ENCODE results near the gene IQSEC1. TPM values are rescaled to one million over a fixed set of nuclear protein-coding genes. Genes with fewer than 3 reads are reported as not detected.

IQSEC1 gene
- total and polyA plus RNA-seq, 2 experiments from 2014 or later = 8.0 to 51.9 TPM

DNA sequence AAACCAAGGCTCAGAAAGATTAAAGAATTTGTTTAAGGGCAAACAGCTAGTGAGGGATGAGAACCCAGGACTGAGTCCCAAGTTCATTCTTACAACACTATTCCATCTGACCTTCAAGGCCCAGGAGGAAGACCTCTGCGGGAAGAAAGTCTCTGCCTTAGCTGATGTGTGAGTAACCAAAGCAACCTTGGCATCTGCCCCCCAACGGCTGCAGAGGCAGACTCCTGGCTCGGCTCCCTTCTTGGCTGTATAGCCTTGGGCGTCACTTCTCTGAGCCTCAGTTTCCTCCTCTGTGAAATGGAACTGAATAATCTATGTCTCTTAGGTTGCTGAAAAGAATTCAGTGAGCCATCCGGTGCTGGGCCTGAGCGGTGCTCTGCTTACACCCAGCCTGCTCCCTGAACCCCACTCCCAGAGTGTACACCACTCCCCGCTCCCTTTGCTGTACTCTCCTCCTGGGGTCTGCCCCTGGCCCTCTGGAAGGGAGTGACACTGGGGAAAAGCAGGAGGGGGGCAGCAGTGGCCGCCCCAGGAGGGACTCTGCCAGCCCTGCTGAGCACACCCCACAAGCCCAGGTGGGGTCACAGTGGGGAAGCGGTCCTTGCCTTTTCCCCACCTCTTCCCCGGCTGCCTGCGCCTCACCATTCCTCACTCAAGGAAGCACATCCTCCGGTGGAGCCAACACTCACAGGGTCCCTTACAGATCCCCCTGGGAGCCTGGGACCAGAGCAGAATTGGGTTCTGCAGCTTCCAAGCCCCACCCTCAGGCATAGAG, 97.3 kb downstream of the IQSEC1 start (continued):
- TF ChIP-seq ZNF114 (CRISPR knock-in tag; IDR thresholded peaks at IDR 0.05) = no peak

DNA sequence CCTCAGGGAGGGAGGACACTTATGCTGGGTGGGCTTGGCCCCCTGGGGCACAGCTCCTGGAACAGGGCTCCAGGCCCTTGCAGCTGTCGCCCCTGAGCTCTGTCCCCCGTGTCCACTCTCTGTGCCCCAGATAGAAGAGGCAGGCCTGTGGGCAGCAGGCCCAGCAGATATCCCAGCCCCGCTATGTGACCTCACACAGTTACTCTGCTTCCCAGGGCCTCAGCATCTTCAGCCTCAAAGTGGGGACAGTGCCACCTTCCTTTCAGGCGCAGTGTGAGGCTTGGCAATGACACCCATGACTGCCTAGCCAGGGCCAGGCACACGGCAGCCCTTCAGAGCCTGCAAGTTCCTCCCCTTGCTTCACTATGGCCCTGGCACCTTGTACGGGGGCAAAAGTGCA, 98.4 kb downstream of the IQSEC1 start:
- no peaks in the 10 kb centered on the region for H4K20me1 ChIP-seq (replicated peaks; ENCODE audit: insufficient read depth)
- no peak overlapping the region for H3K27ac Mint-ChIP-seq
- ATAC-seq = no peak

More for the DNA sequence above, 98.4 kb downstream of the IQSEC1 start:
- no peak for DNase-seq (ENCODE audit: low spot score)
- H3K9me2 ChIP-seq (ENCODE audit: insufficient read depth) = no peaks in the 10 kb centered on the region
- H3K36me3 Mint-ChIP-seq (ENCODE audit: low read depth) = no peaks in the 10 kb centered on the region
- H3K4me1 ChIP-seq (ENCODE audit: insufficient read depth) = peaks cover 24% of the 10 kb centered on the region
- H3K4me3 Mint-ChIP-seq = no peak overlapping the region
- no peaks in the 10 kb centered on the region for H3K79me2 ChIP-seq (replicated peaks; ENCODE audit: insufficient read depth)
- H3K27ac ChIP-seq (ENCODE audit: low read depth) = no peak overlapping the region
- no peaks in the 10 kb centered on the region for H3F3A ChIP-seq (replicated peaks; ENCODE audit: low read depth)
- H3K4me2 ChIP-seq = no peak overlapping the region
- H3K27me3 ChIP-seq (ENCODE audit: insufficient read depth) = no peaks in the 10 kb centered on the region
- peaks cover 26% of the 10 kb centered on the region for H3K4me1 Mint-ChIP-seq
- H3K36me3 ChIP-seq (ENCODE audit: insufficient read depth) = no peaks in the 10 kb centered on the region
- H3K9me3 Mint-ChIP-seq = no peaks in the 10 kb centered on the region
- no peak overlapping the region for H2AFZ ChIP-seq
- H3K27me3 Mint-ChIP-seq (ENCODE audit: insufficient read depth, low read depth, poor library complexity) = peaks cover 9% of the 10 kb centered on the region
- no peak overlapping the region for H3K4me3 ChIP-seq
- TF ChIP-seq, protein P1, sequence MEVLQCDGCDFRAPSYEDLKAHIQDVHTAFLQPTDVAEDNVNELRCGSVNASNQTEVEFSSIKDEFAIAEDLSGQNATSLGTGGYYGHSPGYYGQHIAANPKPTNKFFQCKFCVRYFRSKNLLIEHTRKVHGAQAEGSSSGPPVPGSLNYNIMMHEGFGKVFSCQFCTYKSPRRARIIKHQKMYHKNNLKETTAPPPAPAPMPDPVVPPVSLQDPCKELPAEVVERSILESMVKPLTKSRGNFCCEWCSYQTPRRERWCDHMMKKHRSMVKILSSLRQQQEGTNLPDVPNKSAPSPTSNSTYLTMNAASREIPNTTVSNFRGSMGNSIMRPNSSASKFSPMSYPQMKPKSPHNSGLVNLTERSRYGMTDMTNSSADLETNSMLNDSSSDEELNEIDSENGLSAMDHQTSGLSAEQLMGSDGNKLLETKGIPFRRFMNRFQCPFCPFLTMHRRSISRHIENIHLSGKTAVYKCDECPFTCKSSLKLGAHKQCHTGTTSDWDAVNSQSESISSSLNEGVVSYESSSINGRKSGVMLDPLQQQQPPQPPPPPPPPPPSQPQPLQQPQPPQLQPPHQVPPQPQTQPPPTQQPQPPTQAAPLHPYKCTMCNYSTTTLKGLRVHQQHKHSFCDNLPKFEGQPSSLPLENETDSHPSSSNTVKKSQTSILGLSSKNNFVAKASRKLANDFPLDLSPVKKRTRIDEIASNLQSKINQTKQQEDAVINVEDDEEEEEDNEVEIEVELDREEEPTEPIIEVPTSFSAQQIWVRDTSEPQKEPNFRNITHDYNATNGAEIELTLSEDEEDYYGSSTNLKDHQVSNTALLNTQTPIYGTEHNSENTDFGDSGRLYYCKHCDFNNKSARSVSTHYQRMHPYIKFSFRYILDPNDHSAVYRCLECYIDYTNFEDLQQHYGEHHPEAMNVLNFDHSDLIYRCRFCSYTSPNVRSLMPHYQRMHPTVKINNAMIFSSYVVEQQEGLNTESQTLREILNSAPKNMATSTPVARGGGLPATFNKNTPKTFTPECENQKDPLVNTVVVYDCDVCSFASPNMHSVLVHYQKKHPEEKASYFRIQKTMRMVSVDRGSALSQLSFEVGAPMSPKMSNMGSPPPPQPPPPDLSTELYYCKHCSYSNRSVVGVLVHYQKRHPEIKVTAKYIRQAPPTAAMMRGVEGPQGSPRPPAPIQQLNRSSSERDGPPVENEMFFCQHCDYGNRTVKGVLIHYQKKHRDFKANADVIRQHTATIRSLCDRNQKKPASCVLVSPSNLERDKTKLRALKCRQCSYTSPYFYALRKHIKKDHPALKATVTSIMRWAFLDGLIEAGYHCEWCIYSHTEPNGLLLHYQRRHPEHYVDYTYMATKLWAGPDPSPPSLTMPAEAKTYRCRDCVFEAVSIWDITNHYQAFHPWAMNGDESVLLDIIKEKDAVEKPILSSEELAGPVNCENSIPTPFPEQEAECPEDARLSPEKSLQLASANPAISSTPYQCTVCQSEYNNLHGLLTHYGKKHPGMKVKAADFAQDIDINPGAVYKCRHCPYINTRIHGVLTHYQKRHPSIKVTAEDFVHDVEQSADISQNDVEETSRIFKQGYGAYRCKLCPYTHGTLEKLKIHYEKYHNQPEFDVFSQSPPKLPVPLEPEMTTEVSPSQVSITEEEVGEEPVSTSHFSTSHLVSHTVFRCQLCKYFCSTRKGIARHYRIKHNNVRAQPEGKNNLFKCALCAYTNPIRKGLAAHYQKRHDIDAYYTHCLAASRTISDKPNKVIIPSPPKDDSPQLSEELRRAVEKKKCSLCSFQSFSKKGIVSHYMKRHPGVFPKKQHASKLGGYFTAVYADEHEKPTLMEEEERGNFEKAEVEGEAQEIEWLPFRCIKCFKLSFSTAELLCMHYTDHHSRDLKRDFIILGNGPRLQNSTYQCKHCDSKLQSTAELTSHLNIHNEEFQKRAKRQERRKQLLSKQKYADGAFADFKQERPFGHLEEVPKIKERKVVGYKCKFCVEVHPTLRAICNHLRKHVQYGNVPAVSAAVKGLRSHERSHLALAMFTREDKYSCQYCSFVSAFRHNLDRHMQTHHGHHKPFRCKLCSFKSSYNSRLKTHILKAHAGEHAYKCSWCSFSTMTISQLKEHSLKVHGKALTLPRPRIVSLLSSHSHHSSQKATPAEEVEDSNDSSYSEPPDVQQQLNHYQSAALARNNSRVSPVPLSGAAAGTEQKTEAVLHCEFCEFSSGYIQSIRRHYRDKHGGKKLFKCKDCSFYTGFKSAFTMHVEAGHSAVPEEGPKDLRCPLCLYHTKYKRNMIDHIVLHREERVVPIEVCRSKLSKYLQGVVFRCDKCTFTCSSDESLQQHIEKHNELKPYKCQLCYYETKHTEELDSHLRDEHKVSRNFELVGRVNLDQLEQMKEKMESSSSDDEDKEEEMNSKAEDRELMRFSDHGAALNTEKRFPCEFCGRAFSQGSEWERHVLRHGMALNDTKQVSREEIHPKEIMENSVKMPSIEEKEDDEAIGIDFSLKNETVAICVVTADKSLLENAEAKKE (CRISPR knock-in tag; IDR thresholded peaks at IDR 0.05) = no peak
- TF ChIP-seq, protein P2, sequence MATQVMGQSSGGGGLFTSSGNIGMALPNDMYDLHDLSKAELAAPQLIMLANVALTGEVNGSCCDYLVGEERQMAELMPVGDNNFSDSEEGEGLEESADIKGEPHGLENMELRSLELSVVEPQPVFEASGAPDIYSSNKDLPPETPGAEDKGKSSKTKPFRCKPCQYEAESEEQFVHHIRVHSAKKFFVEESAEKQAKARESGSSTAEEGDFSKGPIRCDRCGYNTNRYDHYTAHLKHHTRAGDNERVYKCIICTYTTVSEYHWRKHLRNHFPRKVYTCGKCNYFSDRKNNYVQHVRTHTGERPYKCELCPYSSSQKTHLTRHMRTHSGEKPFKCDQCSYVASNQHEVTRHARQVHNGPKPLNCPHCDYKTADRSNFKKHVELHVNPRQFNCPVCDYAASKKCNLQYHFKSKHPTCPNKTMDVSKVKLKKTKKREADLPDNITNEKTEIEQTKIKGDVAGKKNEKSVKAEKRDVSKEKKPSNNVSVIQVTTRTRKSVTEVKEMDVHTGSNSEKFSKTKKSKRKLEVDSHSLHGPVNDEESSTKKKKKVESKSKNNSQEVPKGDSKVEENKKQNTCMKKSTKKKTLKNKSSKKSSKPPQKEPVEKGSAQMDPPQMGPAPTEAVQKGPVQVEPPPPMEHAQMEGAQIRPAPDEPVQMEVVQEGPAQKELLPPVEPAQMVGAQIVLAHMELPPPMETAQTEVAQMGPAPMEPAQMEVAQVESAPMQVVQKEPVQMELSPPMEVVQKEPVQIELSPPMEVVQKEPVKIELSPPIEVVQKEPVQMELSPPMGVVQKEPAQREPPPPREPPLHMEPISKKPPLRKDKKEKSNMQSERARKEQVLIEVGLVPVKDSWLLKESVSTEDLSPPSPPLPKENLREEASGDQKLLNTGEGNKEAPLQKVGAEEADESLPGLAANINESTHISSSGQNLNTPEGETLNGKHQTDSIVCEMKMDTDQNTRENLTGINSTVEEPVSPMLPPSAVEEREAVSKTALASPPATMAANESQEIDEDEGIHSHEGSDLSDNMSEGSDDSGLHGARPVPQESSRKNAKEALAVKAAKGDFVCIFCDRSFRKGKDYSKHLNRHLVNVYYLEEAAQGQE (IDR thresholded peaks at IDR 0.05; ENCODE audit: unreplicated experiment) = no peak
- no peak for TF ChIP-seq CTCF (conservative IDR thresholded peaks at IDR 0.05; ENCODE audit: low read depth in 2 of 2)
- TF ChIP-seq ZNF114 (CRISPR knock-in tag; IDR thresholded peaks at IDR 0.05) = no peak
- no peak for TF ChIP-seq JUNB (IDR thresholded peaks at IDR 0.05; ENCODE audit: unreplicated experiment)
- TF ChIP-seq NANOG (IDR thresholded peaks at IDR 0.05; ENCODE audit: borderline replicate concordance) = no peak
- no peak for TF ChIP-seq STAT1 (IDR thresholded peaks at IDR 0.05; ENCODE audit: unreplicated experiment)
- TF ChIP-seq CREB1 (CRISPR knock-in tag; IDR thresholded peaks at IDR 0.05; ENCODE audit: low read depth) = no peak
- TF ChIP-seq ETS1 (IDR thresholded peaks at IDR 0.05) = no peak
- no peak for TF ChIP-seq ZNF331 (CRISPR knock-in tag; IDR thresholded peaks at IDR 0.05; ENCODE audit: low read depth)
- TF ChIP-seq EZH2 (IDR thresholded peaks at IDR 0.05; ENCODE audit: low read depth, unreplicated experiment) = no peak
- TF ChIP-seq EZH2phosphoT487 (IDR thresholded peaks at IDR 0.05; ENCODE audit: unreplicated experiment) = no peak
- TF ChIP-seq POLR2AphosphoS5 (IDR thresholded peaks at IDR 0.05; ENCODE audit: low read depth) = no peak
